Lung (tissue), 12 donors: Measurements from ENCODE around the gene SLC15A1. TPM values are rescaled to one million over a fixed set of nuclear protein-coding genes. Genes with fewer than 3 reads are reported as not detected.

Experiments
- ATAC-seq: fragments of 200-7000 bp; cut with Tn5 transposase; one replicate; pipeline ENCODE4 v1.9.1; 2020; ENCODE audit warnings: moderate number of reproducible peaks; ENCODE audit not compliant: insufficient read depth, low FRiP score
- DNase-seq, 3 donors: peaks; one replicate each; pipeline ENCODE4 v3.0.0-alpha.2; 2013 to 2017
- H3K27ac ChIP-seq, 2 donors: one replicate each; pipeline ENCODE4 v1.5.1; 2013; ENCODE audit warnings: mild to moderate bottlenecking in 2 of 2, moderate library complexity in 2 of 2, control low read depth in 1 of 2, inconsistent platforms in 1 of 2, low read depth in 1 of 2, low read length in 1 of 2
- H3K27me3 ChIP-seq, 3 donors: one replicate each; pipeline ENCODE4 v1.5.1; 2013; ENCODE audit warnings: low read length in 2 of 3; ENCODE audit not compliant: control insufficient read depth in 3 of 3, insufficient read depth in 3 of 3
- H3K36me3 ChIP-seq, 4 donors: one replicate each; pipeline ENCODE4 v1.5.1; 2013; ENCODE audit warnings: low read length in 4 of 4, mild to moderate bottlenecking in 1 of 4, moderate library complexity in 1 of 4; ENCODE audit not compliant: control insufficient read depth in 4 of 4, insufficient read depth in 4 of 4
- H3K4me1 ChIP-seq, 5 donors: one replicate each; pipeline ENCODE4 v1.5.1; 2013; ENCODE audit warnings: low read length in 5 of 5, mild to moderate bottlenecking in 2 of 5, moderate library complexity in 1 of 5; ENCODE audit not compliant: control insufficient read depth in 5 of 5, insufficient read depth in 5 of 5
- H3K4me3 ChIP-seq: one replicate; pipeline ENCODE4 v1.5.1; 2013; ENCODE audit warnings: mild to moderate bottlenecking, control low read depth, moderate library complexity
- H3K9ac ChIP-seq, 2 donors: one replicate each; pipeline ENCODE4 v1.5.1; 2013; ENCODE audit warnings: low read length in 2 of 2, control low read depth in 1 of 2; ENCODE audit not compliant: insufficient read depth in 1 of 2
- H3K9me3 ChIP-seq, 4 donors: one replicate each; pipeline ENCODE4 v1.5.1; 2013; ENCODE audit warnings: low read length in 3 of 4, mild to moderate bottlenecking in 1 of 4, moderate library complexity in 1 of 4; ENCODE audit not compliant: control insufficient read depth in 4 of 4, insufficient read depth in 3 of 4
- WGBS, 2 donors: extraction: QIAGEN DNeasy Blood & Tissue Kit; methylation state at CpG; one replicate each; pipeline ENCODE4 v1.1.7; 2013; 5-methylcytosine and 5-hydroxymethylcytosine counted together
- polyA plus RNA-seq, 2 donors: library from polyadenylated mRNA; stranded (reverse); fragments of 200-250 nt; gene quantifications; one replicate each; pipeline ENCODE4 v1.2.1, GENCODE V29; 2013
- total RNA-seq, 2 donors: library from RNA; depleted of rRNA in 1 of 2; stranded (reverse); fragments of >200 nt in 1 of 2; gene quantifications; one replicate each; pipeline ENCODE4 v1.2.1, GENCODE V29; 2014 to 2021
- TF ChIP-seq, protein P1 (sequence below): IDR thresholded peaks from 2 replicates; pipeline ENCODE4 v1.5.1; 2012; ENCODE audit warnings: mild to moderate bottlenecking; ENCODE audit errors: control extremely low read depth, extremely low read depth
- donor health status: control.
- donor health status: control.
- donor health status: Bipolar disorder and iron deficiency.
- donor health status: healthy.
- donor health status: DM: yes; HTN: yes; CAD: no.

Gene SLC15A1
- total and polyA plus RNA-seq, 4 donors: 0.01 to 1.4 (median 0.31) TPM; not detected in 1

DNA sequence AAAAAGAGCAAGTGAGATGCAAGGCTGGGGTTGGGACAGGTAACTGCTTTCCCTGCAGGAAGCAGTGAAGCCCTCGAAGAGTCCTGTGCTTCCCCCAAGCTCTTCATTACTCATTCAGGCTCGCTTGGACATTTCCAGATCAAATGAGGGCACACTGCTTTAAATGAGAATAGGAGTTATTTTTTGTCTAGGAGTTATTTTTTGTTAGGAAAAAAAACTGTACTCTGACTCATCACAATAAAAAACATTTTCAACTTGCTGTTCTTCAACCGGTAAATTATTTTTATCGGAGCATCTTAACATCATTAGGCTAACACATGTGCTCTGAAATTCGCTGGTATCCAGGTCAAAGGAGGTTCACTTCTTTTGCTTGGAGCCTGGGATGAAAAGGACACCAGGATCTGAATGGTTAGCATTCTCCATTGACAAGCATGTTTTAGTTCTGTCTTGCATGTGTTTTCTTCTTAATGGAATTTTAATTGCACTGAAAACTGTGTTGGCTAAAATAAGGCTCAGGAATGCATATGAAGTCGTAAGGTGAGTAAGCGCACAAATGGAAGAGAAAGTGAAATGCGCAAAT is 94.9 kb downstream of the SLC15A1 start:
- DNase-seq (no peak), ATAC-seq (no peak)
- TF ChIP-seq, protein P1, sequence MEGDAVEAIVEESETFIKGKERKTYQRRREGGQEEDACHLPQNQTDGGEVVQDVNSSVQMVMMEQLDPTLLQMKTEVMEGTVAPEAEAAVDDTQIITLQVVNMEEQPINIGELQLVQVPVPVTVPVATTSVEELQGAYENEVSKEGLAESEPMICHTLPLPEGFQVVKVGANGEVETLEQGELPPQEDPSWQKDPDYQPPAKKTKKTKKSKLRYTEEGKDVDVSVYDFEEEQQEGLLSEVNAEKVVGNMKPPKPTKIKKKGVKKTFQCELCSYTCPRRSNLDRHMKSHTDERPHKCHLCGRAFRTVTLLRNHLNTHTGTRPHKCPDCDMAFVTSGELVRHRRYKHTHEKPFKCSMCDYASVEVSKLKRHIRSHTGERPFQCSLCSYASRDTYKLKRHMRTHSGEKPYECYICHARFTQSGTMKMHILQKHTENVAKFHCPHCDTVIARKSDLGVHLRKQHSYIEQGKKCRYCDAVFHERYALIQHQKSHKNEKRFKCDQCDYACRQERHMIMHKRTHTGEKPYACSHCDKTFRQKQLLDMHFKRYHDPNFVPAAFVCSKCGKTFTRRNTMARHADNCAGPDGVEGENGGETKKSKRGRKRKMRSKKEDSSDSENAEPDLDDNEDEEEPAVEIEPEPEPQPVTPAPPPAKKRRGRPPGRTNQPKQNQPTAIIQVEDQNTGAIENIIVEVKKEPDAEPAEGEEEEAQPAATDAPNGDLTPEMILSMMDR: no peak
- Histone ChIP-seq H3K36me3 (no peaks in the 10 kb centered on the region), H3K4me3 (no peak overlapping the region), H3K27me3 (no peaks in the 10 kb centered on the region), H3K27ac (no peak overlapping the region), H3K4me1 (no peaks in the 10 kb centered on the region), H3K9me3 (no peaks in the 10 kb centered on the region), H3K9ac (no peak overlapping the region)
- WGBS, 2 donors: 77 to 87% methylated on average over 8 of the region's 8 CpGs

DNA sequence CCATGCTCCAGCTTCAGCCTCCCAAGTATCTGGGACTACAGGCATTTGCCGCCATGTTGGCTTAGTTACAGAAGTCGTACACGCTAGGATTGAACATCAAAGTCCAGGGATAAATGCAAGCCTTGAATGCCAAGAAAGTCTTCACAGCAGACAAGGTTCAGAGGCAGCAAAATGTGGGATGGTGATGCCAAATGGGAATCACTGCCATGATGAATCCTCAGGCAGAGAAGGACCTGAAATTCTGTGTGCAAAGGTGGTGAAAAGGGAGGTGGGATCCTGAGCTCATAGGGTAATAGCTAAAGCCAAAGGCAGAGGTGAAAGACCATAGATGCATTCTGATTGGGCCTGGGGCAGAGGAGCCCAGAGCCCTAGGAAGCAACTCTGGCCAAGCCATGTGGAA is 96.2 kb downstream of the SLC15A1 start:
- no peaks in the 10 kb centered on the region for H3K9me3 ChIP-seq
- DNase-seq (no peak), ATAC-seq (no peak)
- WGBS, 2 donors: 98% methylated on average over 3 of the region's 3 CpGs
- H3K9ac ChIP-seq: no peak overlapping the region
- TF ChIP-seq, protein P1: no peak
- H3K4me1 ChIP-seq: no peaks in the 10 kb centered on the region
- no peak overlapping the region for H3K27ac ChIP-seq
- H3K36me3 ChIP-seq: no peaks in the 10 kb centered on the region
- no peaks in the 10 kb centered on the region for H3K27me3 ChIP-seq
- H3K4me3 ChIP-seq: no peak overlapping the region

DNA sequence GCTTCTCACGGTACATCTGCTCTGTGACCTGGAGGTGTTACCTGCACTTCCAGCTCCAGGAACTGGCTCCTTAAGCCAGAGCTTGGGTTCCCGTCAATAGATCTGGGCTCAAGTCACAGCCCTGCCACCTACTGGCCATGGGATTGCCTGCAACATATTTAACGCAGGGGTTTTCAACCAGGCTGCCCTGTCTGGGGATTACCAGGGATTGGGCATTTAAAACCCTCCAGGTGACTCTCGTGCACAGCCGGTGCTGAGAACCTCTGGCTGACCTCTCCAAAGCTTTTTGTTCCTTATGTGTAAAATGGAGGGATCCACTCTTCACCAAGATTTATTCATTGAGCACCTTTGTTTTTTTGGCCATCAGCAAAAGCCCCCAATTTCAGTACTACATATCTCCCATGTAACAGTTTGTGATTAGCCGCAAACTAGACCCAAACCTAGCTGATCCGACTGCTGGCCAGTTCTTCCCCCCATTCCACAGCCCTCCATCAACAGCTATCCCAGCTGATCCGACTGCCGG is 98.9 kb downstream of the SLC15A1 start:
- TF ChIP-seq, protein P1: peak; percentile 81
- Histone ChIP-seq H3K9ac (no peak overlapping the region), H3K27ac (no peak overlapping the region), H3K9me3 (no peaks in the 10 kb centered on the region), H3K4me1 (peaks cover 0 to 5% (median 0%) of the 10 kb centered on the region in 5 donors), H3K36me3 (no peaks in the 10 kb centered on the region), H3K27me3 (no peaks in the 10 kb centered on the region), H3K4me3 (no peak overlapping the region)
- ATAC-seq (peak; percentile 74), DNase-seq (peak; percentile 78 to 84 (median 80))
- 36 to 42% methylated on average over 9 of the region's 9 CpGs for WGBS, 2 donors
